GM12878 (cell line): ENCODE results near the gene RANBP17. TPM values are rescaled to one million over a fixed set of nuclear protein-coding genes. Genes with fewer than 3 reads are reported as not detected.

Source experiments
- ATAC-seq: fragments of 200-7000 bp; cut with Tn5 transposase; 3 replicates; pipeline ENCODE4 v1.9.1; 2020; ENCODE audit warnings: mild to moderate bottlenecking, moderate library complexity
- BruUV-seq: library from RNA; stranded (reverse); fragments of 400-500 nt; replicated peaks from 2 replicates; lab custom pipeline; 2021; lab: Mats Ljungman, UMichigan
- CTCF ChIA-PET: fragments of 300-600 bp; sonication (Branson Sonifier 250); formaldehyde crosslinking; extraction: SDS; loops from one replicate; lab custom pipeline; 2021; ENCODE audit warnings: inconsistent platforms; lab: Yijun Ruan, JAX
- POLR2A ChIA-PET: fragments of 350-600 bp; formaldehyde crosslinking; extraction: SDS; loops from one replicate; lab custom pipeline; 2021; ENCODE audit warnings: inconsistent platforms; lab: Charles Lee
- RAD21 ChIA-PET: fragments of 300-600 bp; sonication (Branson Sonifier 250); formaldehyde crosslinking; loops from one replicate; lab custom pipeline; 2023; ENCODE audit warnings: antibody characterized with exemption; ENCODE audit not compliant: unreplicated experiment; lab: Charles Lee
- SMC1A ChIA-PET: fragments of 300-600 bp; sonication (Branson Sonifier 250); formaldehyde crosslinking; loops from one replicate; lab custom pipeline; 2023; ENCODE audit not compliant: unreplicated experiment, uncharacterized antibody; lab: Charles Lee
- DNase-seq: peaks from one replicate; pipeline ENCODE4 v3.0.0-alpha.2; 2011; ENCODE audit warnings: low read depth, low spot score
- FAIRE-seq: peaks from 3 replicates; lab custom pipeline; 2011; peaks lifted over from hg19 to GRCh38; lab: Jason Lieb, UNC
- H2AFZ ChIP-seq: 2 replicates; pipeline ENCODE4 v1.6.0; 2011; ENCODE audit warnings: low read depth, low read length, control low read depth; ENCODE audit not compliant: control insufficient read depth
- H3K27ac ChIP-seq: 2 replicates; pipeline ENCODE4 v1.5.1; 2011; ENCODE audit warnings: control low read depth; ENCODE audit not compliant: control insufficient read depth, insufficient read depth
- H3K27me3 ChIP-seq, 2 experiments: replicated peaks in 1 of 2; 2 replicates each; pipeline versions ENCODE4 v1.6.0 to v1.6.1; 2011; ENCODE audit warnings: low read length in 1 of 2; ENCODE audit not compliant: control insufficient read depth in 2 of 2, insufficient read depth in 2 of 2
- H3K36me3 ChIP-seq, 2 experiments: 2 replicates each; pipeline ENCODE4 v1.5.1; 2011; ENCODE audit warnings: low read length in 1 of 2; ENCODE audit not compliant: control insufficient read depth in 2 of 2, insufficient read depth in 2 of 2
- H3K4me1 ChIP-seq: 2 replicates; pipeline ENCODE4 v1.6.1; 2011; ENCODE audit warnings: mild to moderate bottlenecking, low read length, moderate library complexity, mixed read lengths; ENCODE audit not compliant: control insufficient read depth, insufficient read depth
- H3K4me2 ChIP-seq: 2 replicates; pipeline ENCODE4 v1.6.0; 2011; ENCODE audit warnings: control low read depth; ENCODE audit not compliant: control insufficient read depth, insufficient read depth
- H3K4me3 ChIP-seq: fragments of 200-600 bp; sonication (generic); 2 replicates; pipeline ENCODE4 v1.5.1; 2016
- H3K79me2 ChIP-seq: 2 replicates; pipeline ENCODE4 v1.6.0; 2011; ENCODE audit warnings: low read length; ENCODE audit not compliant: control insufficient read depth, insufficient read depth
- H3K9ac ChIP-seq: 2 replicates; pipeline ENCODE4 v1.8.0; 2011; ENCODE audit warnings: low read length, control low read depth, mixed read lengths; ENCODE audit not compliant: control insufficient read depth, insufficient read depth
- H3K9me3 ChIP-seq: replicated peaks from 3 replicates; pipeline ENCODE4 v1.5.1; 2011; ENCODE audit warnings: mild to moderate bottlenecking, low read length; ENCODE audit not compliant: control insufficient read depth, insufficient read depth
- H4K20me1 ChIP-seq: 2 replicates; pipeline ENCODE4 v1.6.0; 2011; ENCODE audit not compliant: control insufficient read depth, insufficient read depth
- BACH1 ChIP-seq: fragments of 450-650 bp; IDR thresholded peaks from 2 replicates; pipeline ENCODE4 v1.6.1; 2017; ENCODE audit warnings: mild to moderate bottlenecking, borderline replicate concordance
- CEBPB ChIP-seq, 2 experiments: fragments of 150-350 bp in 1 of 2; IDR thresholded peaks; 2 replicates each; pipeline ENCODE4 v1.6.1; 2012 to 2014; ENCODE audit warnings: low read depth in 2 of 2, low read length in 2 of 2, borderline replicate concordance in 1 of 2, inconsistent platforms in 1 of 2
- FOS ChIP-seq: IDR thresholded peaks from 3 replicates; pipeline ENCODE4 v1.6.1; 2011; ENCODE audit warnings: borderline replicate concordance; ENCODE audit not compliant: insufficient read length; ENCODE audit errors: extremely low read depth
- IKZF1 ChIP-seq: fragments of 450-650 bp; conservative IDR thresholded peaks from 2 replicates; pipeline ENCODE4 v1.6.1; 2017; ENCODE audit warnings: antibody characterized with exemption, mild to moderate bottlenecking
- MLLT1 ChIP-seq: fragments of 450-650 bp; IDR thresholded peaks from 2 replicates; pipeline ENCODE4 v1.6.1; 2016; ENCODE audit warnings: mild to moderate bottlenecking
- MYB ChIP-seq: fragments of 150-350 bp; IDR thresholded peaks from 2 replicates; pipeline ENCODE4 v1.6.1; 2014; ENCODE audit warnings: mild to moderate bottlenecking, low read depth, low read length, borderline replicate concordance
- NFXL1 ChIP-seq: fragments of 450-650 bp; IDR thresholded peaks from 2 replicates; pipeline ENCODE4 v1.6.1; 2017; ENCODE audit warnings: antibody characterized with exemption, mild to moderate bottlenecking, borderline replicate concordance
- NR2F1 ChIP-seq: fragments of 450-650 bp; conservative IDR thresholded peaks from 2 replicates; pipeline ENCODE4 v1.6.1; 2017; ENCODE audit warnings: mild to moderate bottlenecking
- PAX8 ChIP-seq: fragments of 450-650 bp; IDR thresholded peaks from 2 replicates; pipeline ENCODE4 v1.6.1; 2017; ENCODE audit warnings: mild to moderate bottlenecking, moderate library complexity
- RCOR1 ChIP-seq: conservative IDR thresholded peaks from 2 replicates; pipeline ENCODE4 v1.6.1; 2012; ENCODE audit warnings: low read depth, low read length, improper control_type of control experiment
- RELB ChIP-seq: fragments of 450-650 bp; IDR thresholded peaks from 2 replicates; pipeline ENCODE4 v1.6.1; 2017; ENCODE audit warnings: low read depth, mild to moderate bottlenecking, moderate library complexity
- RFX5 ChIP-seq: IDR thresholded peaks from 2 replicates; pipeline ENCODE4 v1.6.1; 2011; ENCODE audit warnings: low read depth, low read length, improper control_type of control experiment
- SKIL ChIP-seq: fragments of 450-650 bp; IDR thresholded peaks from 2 replicates; pipeline ENCODE4 v1.6.1; 2017; ENCODE audit warnings: mild to moderate bottlenecking, low read depth, inconsistent platforms; ENCODE audit not compliant: poor library complexity, severe bottlenecking
- SREBF2 ChIP-seq: IDR thresholded peaks from 2 replicates; pipeline ENCODE4 v1.6.1; 2012; ENCODE audit warnings: mild to moderate bottlenecking, low read length
- SUZ12 ChIP-seq: fragments of 200-600 bp; sonication (generic); IDR thresholded peaks from one replicate; pipeline ENCODE4 v1.6.1; 2018; ENCODE audit warnings: antibody characterized with exemption, mild to moderate bottlenecking; ENCODE audit not compliant: unreplicated experiment
- TARDBP ChIP-seq: IDR thresholded peaks from 2 replicates; pipeline ENCODE4 v1.6.1; 2016; ENCODE audit warnings: borderline replicate concordance
- ZZZ3 ChIP-seq: IDR thresholded peaks from 2 replicates; pipeline ENCODE4 v1.6.1; 2011; ENCODE audit warnings: low read depth; ENCODE audit not compliant: control insufficient read depth, insufficient read length
- WGBS: methylation state at CpG from one replicate; pipeline ENCODE4 v1.1.6; 2016; ENCODE audit warnings: low lambda C conversion rate; ENCODE audit not compliant: insufficient replicate concordance, insufficient coverage; ENCODE audit errors: missing lambda C conversion rate; 5-methylcytosine and 5-hydroxymethylcytosine counted together
- in situ Hi-C: fragments of 300-500 bp; cut with MboI; formaldehyde crosslinking; loops from 9 replicates; pipeline ENCODE4 v1.14.3; 2018; ENCODE audit warnings: mixed read lengths
- intact Hi-C: fragments of 100-400 bp; cut with micrococcal nuclease; formaldehyde crosslinking; loops from one replicate; pipeline ENCODE4 v1.14.2; 2022; ENCODE audit not compliant: unreplicated experiment
- polyA plus RNA-seq, 11 experiments: library from polyadenylated mRNA; depleted of rRNA in 4 of 11; unstranded in 6 of 11; stranded (reverse) in 5 of 11; fragments of >200 nt; fragmentation: Nextera tagmentation in 4 of 11; fragmentation: Illumina TruSeq in 1 of 11; extraction: Ambion mirVana in 4 of 11; extraction: Trizol in 1 of 11; gene quantifications; 1 replicate in 1 of 11; 2 replicates in 10 of 11; pipeline versions ENCODE4 v1.2.1 to v1.2.3, GENCODE V29; 2011 to 2016; ENCODE audit warnings: inconsistent platforms in 2 of 11, missing spikeins in 2 of 11, low read depth in 1 of 11
- total RNA-seq, 4 experiments: library from RNA; depleted of rRNA in 3 of 4; stranded (reverse); fragments of >200 nt in 3 of 4; fragmentation: Illumina TruSeq in 1 of 4; extraction: Trizol in 1 of 4; gene quantifications; 2 replicates each; pipeline versions ENCODE4 v1.2.1 to v1.2.3, GENCODE V29; 2013 to 2021
- TF ChIP-seq, protein P1 (sequence below): IDR thresholded peaks from 2 replicates; pipeline ENCODE4 v1.6.1; 2012; ENCODE audit warnings: low read length, inconsistent platforms

RANBP17 gene
- total and polyA plus RNA-seq, 10 of the 15 experiments (the other 5 are each of a cell fraction or from before 2014, with no cell fraction given): 0.10 TPM; not detected in 9

- TF ChIP-seq RELB: no peak
Measured at GRCh38 chr5:171067540-171068130, 205.8 kb downstream of the RANBP17 start (continued).

DNA sequence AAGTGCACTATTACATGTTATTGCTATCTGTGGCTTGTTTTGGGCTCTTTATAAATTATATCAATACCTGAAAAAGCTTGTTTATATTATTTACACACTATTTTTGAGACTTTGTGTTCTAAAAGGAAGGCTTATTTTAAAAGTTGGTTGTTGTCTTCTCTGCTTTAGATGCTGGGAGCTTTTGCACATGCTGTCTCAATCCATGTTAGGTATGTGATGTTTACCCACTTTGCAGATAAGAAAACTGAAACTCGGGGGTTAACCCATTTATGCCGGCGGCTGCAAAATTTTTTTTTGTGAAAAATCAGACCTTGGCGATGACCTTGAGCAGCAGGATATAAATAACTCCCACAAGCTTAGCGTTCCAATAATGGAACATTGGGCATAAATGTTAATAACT, 212.9 kb downstream of the RANBP17 start:
- H3K9me3 ChIP-seq: no peaks in the 10 kb centered on the region
- no peak for ATAC-seq
- H3K4me2 ChIP-seq: no peak overlapping the region
- intact Hi-C loops (no loop called here), in situ Hi-C loops (no loop called here)
- no TSS peak for BruUV-seq
- POLR2A ChIA-PET: no interaction called here
- CTCF ChIA-PET: no interaction called here
- RAD21 ChIA-PET: no interaction called here
- H3K4me1 ChIP-seq: no peaks in the 10 kb centered on the region
- H3K27ac ChIP-seq: no peak overlapping the region
- no peaks in the 10 kb centered on the region for H3K27me3 ChIP-seq
- no peak for FAIRE-seq
- H2AFZ ChIP-seq: no peak overlapping the region
- TF ChIP-seq SREBF2 (no peak), MLLT1 (no peak), SUZ12 (no peak), FOS (no peak), NFXL1 (no peak), CEBPB (IDR thresholded peaks at IDR 0.05; ENCODE audit: borderline replicate concordance in 1 of 2, low read depth in 2 of 2, low read length in 2 of 2) (no peak), TARDBP (no peak), BACH1 (no peak), RFX5 (no peak), NR2F1 (no peak), RCOR1 (no peak), MYB (no peak), SKIL (no peak), PAX8 (no peak), ZZZ3 (no peak), IKZF1 (no peak)
- TF ChIP-seq, protein P1, sequence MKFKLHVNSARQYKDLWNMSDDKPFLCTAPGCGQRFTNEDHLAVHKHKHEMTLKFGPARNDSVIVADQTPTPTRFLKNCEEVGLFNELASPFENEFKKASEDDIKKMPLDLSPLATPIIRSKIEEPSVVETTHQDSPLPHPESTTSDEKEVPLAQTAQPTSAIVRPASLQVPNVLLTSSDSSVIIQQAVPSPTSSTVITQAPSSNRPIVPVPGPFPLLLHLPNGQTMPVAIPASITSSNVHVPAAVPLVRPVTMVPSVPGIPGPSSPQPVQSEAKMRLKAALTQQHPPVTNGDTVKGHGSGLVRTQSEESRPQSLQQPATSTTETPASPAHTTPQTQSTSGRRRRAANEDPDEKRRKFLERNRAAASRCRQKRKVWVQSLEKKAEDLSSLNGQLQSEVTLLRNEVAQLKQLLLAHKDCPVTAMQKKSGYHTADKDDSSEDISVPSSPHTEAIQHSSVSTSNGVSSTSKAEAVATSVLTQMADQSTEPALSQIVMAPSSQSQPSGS: no peak
- H3K4me3 ChIP-seq: no peak overlapping the region
- H3K36me3 ChIP-seq: no peaks in the 10 kb centered on the region
- H3K79me2 ChIP-seq: no peaks in the 10 kb centered on the region
- no peak overlapping the region for H3K9ac ChIP-seq
- WGBS: 60% methylated on average over 5 of the region's 5 CpGs
- DNase-seq: no peak
- SMC1A ChIA-PET: no interaction called here
- H4K20me1 ChIP-seq: no peaks in the 10 kb centered on the region
